ENCODE measurements around the gene IPO9. TPM values are rescaled to one million over a fixed set of nuclear protein-coding genes. Genes with fewer than 3 reads are reported as not detected.

The IPO9 gene
- total RNA-seq, 5 donors from 2014 or later (not counting 1 experiment from before 2014, with no cell fraction given): 28.2 to 39.9 (median 36.9) TPM

DNA sequence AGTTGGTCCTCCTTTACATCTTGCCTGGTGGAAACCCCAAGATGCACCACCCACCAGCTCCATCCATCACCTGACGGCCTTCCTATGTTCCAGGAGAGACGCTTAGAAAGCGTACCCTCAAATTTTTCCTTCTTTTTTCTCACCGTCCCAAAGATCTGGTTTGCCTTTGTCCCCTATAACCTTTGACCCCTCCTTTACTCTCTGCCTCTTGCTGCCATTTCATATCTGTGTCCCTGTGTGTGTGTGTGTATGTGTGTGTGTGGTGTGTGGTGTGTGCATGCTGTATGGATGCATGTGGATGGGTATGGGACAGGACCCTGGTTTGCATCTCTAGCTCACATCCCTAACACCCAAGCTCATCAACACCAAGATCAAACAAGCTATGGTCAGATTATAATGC lies 22.2 kb upstream of the IPO9 start:
- WGBS (ENCODE audit: insufficient coverage): 40% methylated on average over 1 of the region's 4 CpGs
- no peak for DNase-seq
- Mint-ChIP-seq H3K27me3 (no peaks in the 10 kb centered on the region), H3K4me1 (no peaks in the 10 kb centered on the region), H3K27ac (no peak overlapping the region), H3K4me3 (no peak overlapping the region), H3K36me3 (peaks cover 50% of the 10 kb centered on the region), H3K9me3 (no peaks in the 10 kb centered on the region)
- Histone ChIP-seq H3K27me3 (replicated peaks in 1 of 2; ENCODE audit: control insufficient read depth in 2 of 2, extremely low read depth in 1 of 2, insufficient read depth in 2 of 2, low read length in 1 of 2) (no peaks in the 10 kb centered on the region), H3K9me3 (no peaks in the 10 kb centered on the region), H3K36me3 (ENCODE audit: control insufficient read depth in 2 of 2, extremely low read depth in 1 of 2, insufficient read depth in 1 of 2, low read length in 1 of 2) (no peaks in the 10 kb centered on the region), H3K4me1 (ENCODE audit: control insufficient read depth in 1 of 2, extremely low read depth in 1 of 2, insufficient read depth in 2 of 2, low read length in 2 of 2) (no peaks in the 10 kb centered on the region), H3K27ac (ENCODE audit: low read length) (no peak overlapping the region), H3K4me3 (ENCODE audit: control insufficient read depth in 1 of 2, extremely low read depth in 1 of 2, low read length in 1 of 2) (no peak overlapping the region)
- ChIA-PET POLR2A (no interaction called here), CTCF (no interaction called here)
- no peak for ATAC-seq (replicated peaks in 1 of 4)

DNA sequence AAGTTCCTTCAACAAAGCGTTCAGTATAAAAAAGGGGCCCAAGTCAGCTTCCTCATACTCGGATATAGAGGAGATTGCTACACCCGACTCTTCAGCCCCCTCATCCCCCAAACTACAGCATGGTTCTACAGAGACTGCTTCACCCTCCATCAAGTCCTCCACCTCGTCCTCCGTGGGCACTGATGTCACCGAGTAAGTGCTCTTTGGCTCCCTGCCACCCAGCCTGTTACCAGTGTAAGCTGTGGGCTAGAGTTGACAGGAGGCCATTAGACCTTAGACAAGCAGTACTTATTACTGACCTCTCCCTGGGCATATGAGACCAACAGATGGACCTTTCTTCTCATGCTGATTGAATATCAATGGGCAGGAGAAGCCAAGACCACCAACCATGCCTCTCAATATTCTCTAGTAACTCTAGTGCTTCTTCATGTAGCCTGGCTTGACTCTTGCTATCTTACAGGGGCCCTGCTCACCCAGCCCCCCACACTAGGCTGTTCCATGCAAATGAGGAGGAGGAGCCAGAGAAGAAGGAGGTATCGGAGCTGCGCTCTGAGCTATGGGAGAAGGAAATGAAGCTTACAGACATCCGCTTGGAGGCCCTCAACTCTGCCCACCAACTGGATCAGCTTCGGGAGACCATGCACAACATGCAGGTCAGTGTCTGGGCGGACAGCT lies 20.9 kb upstream of the IPO9 start:
- Histone ChIP-seq H3K9me3 (no peaks in the 10 kb centered on the region), H3K4me3 (ENCODE audit: control insufficient read depth in 1 of 2, extremely low read depth in 1 of 2, low read length in 1 of 2) (no peak overlapping the region), H3K4me1 (ENCODE audit: control insufficient read depth in 1 of 2, extremely low read depth in 1 of 2, insufficient read depth in 2 of 2, low read length in 2 of 2) (no peaks in the 10 kb centered on the region), H3K36me3 (ENCODE audit: control insufficient read depth in 2 of 2, extremely low read depth in 1 of 2, insufficient read depth in 1 of 2, low read length in 1 of 2) (no peaks in the 10 kb centered on the region), H3K27ac (ENCODE audit: low read length) (no peak overlapping the region), H3K27me3 (replicated peaks in 1 of 2; ENCODE audit: control insufficient read depth in 2 of 2, extremely low read depth in 1 of 2, insufficient read depth in 2 of 2, low read length in 1 of 2) (no peaks in the 10 kb centered on the region)
- no peaks in the 10 kb centered on the region for H3K9me3 Mint-ChIP-seq
- no peak overlapping the region for H3K27ac Mint-ChIP-seq
- ATAC-seq (replicated peaks in 1 of 4) (no peak), DNase-seq (no peak)
- H3K27me3 Mint-ChIP-seq: no peaks in the 10 kb centered on the region
- no peak overlapping the region for H3K4me3 Mint-ChIP-seq
- ChIA-PET CTCF (no interaction called here), POLR2A (no interaction called here)
- H3K36me3 Mint-ChIP-seq: peaks cover 55% of the 10 kb centered on the region
- no peaks in the 10 kb centered on the region for H3K4me1 Mint-ChIP-seq
- 78% methylated on average over 4 of the region's 11 CpGs for WGBS (ENCODE audit: insufficient coverage)

DNA sequence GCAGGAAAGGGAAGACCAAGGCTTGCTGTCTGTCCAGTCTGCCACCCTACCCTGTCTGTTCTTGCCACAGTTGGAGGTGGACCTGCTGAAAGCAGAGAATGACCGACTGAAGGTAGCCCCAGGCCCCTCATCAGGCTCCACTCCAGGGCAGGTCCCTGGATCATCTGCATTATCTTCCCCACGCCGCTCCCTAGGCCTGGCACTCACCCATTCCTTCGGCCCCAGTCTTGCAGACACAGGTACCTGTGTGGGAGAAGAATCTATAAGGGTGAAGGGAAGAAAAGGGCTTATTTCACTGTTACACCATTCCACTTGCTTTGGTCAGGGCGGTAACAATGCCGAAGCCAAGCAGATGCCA lies 20.3 kb upstream of the IPO9 start:
- ChIA-PET CTCF (no interaction called here), POLR2A (no interaction called here)
- H3K36me3 ChIP-seq (ENCODE audit: control insufficient read depth in 2 of 2, extremely low read depth in 1 of 2, insufficient read depth in 1 of 2, low read length in 1 of 2): no peaks in the 10 kb centered on the region
- ATAC-seq (replicated peaks in 1 of 4): no peak
- no CpG with 5 or more reads among the region's 6 CpGs for WGBS (ENCODE audit: insufficient coverage)
- H3K4me1 ChIP-seq (ENCODE audit: control insufficient read depth in 1 of 2, extremely low read depth in 1 of 2, insufficient read depth in 2 of 2, low read length in 2 of 2): no peaks in the 10 kb centered on the region
- Mint-ChIP-seq H3K4me1 (no peaks in the 10 kb centered on the region), H3K27me3 (no peaks in the 10 kb centered on the region), H3K36me3 (peaks cover 57% of the 10 kb centered on the region), H3K9me3 (no peaks in the 10 kb centered on the region), H3K4me3 (no peak overlapping the region), H3K27ac (no peak overlapping the region)
- DNase-seq: no peak
- H3K27ac ChIP-seq (ENCODE audit: low read length): no peak overlapping the region
- no peaks in the 10 kb centered on the region for H3K9me3 ChIP-seq
- no peaks in the 10 kb centered on the region for H3K27me3 ChIP-seq (replicated peaks in 1 of 2; ENCODE audit: control insufficient read depth in 2 of 2, extremely low read depth in 1 of 2, insufficient read depth in 2 of 2, low read length in 1 of 2)
- H3K4me3 ChIP-seq (ENCODE audit: control insufficient read depth in 1 of 2, extremely low read depth in 1 of 2, low read length in 1 of 2): no peak overlapping the region

DNA sequence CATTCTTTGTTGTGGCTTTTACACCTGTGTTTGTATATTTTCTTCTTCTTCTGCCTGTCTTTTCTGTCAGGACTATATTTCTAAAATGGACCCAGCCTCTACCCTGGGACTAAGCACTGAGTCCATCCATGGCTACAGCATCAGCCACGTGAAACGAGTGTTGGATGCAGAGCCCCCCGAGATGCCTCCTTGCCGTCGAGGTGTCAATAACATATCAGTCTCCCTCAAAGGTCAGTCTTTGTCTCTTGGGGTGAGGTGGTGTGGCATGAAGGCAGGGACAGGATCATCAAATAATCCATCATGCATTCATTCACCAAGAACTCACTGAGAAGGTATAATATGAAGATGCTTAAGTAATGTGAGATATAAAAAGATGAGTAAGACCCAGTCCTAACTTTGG lies 19.1 kb upstream of the IPO9 start:
- Mint-ChIP-seq H3K4me3 (no peak overlapping the region), H3K36me3 (peaks cover 53% of the 10 kb centered on the region), H3K9me3 (no peaks in the 10 kb centered on the region), H3K27ac (no peak overlapping the region), H3K4me1 (no peaks in the 10 kb centered on the region), H3K27me3 (no peaks in the 10 kb centered on the region)
- no peaks in the 10 kb centered on the region for H3K4me1 ChIP-seq (ENCODE audit: control insufficient read depth in 1 of 2, extremely low read depth in 1 of 2, insufficient read depth in 2 of 2, low read length in 2 of 2)
- WGBS (ENCODE audit: insufficient coverage): 100% methylated on average over 3 of the region's 5 CpGs
- no peak overlapping the region for H3K27ac ChIP-seq (ENCODE audit: low read length)
- ChIA-PET CTCF (no interaction called here), POLR2A (no interaction called here)
- H3K9me3 ChIP-seq: no peaks in the 10 kb centered on the region
- no peaks in the 10 kb centered on the region for H3K36me3 ChIP-seq (ENCODE audit: control insufficient read depth in 2 of 2, extremely low read depth in 1 of 2, insufficient read depth in 1 of 2, low read length in 1 of 2)
- DNase-seq (no peak), ATAC-seq (replicated peaks in 1 of 4) (no peak)
- no peaks in the 10 kb centered on the region for H3K27me3 ChIP-seq (replicated peaks in 1 of 2; ENCODE audit: control insufficient read depth in 2 of 2, extremely low read depth in 1 of 2, insufficient read depth in 2 of 2, low read length in 1 of 2)
- no peak overlapping the region for H3K4me3 ChIP-seq (ENCODE audit: control insufficient read depth in 1 of 2, extremely low read depth in 1 of 2, low read length in 1 of 2)

DNA sequence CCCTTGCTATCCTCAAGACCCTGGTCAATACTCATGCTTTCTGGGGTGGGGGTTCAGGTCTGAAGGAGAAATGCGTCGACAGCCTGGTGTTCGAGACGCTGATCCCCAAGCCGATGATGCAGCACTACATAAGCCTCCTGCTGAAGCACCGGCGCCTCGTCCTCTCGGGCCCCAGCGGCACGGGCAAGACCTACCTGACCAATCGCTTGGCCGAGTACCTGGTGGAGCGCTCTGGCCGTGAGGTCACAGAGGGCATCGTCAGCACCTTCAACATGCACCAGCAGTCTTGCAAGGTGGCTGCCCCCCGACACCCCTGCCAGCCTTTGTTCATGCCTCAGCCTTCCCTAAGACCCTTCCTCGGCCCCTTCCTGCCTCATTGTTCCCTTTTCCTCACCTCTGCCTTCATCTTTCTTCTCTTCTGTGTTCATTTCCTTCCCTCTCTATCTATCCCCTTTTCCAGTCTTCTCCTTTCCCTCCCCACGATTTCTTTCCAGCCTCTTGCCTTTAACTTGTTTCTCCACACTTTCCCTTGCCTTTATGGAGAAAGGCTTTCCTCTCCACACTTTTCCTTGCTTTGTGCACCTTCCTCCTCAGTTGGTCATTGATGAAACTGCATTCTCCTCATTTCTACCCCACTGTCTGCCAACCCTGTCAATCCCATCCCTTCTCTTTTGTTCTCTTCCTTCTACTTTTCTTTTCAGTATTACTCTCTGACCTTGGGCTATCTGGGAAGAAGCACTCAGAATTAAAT lies 18.3 kb upstream of the IPO9 start:
- ChIA-PET CTCF (no interaction called here), POLR2A (no interaction called here)
- Histone ChIP-seq H3K9me3 (no peaks in the 10 kb centered on the region), H3K27ac (ENCODE audit: low read length) (no peak overlapping the region), H3K27me3 (replicated peaks in 1 of 2; ENCODE audit: control insufficient read depth in 2 of 2, extremely low read depth in 1 of 2, insufficient read depth in 2 of 2, low read length in 1 of 2) (no peaks in the 10 kb centered on the region), H3K4me3 (ENCODE audit: control insufficient read depth in 1 of 2, extremely low read depth in 1 of 2, low read length in 1 of 2) (no peak overlapping the region), H3K4me1 (ENCODE audit: control insufficient read depth in 1 of 2, extremely low read depth in 1 of 2, insufficient read depth in 2 of 2, low read length in 2 of 2) (no peaks in the 10 kb centered on the region), H3K36me3 (ENCODE audit: control insufficient read depth in 2 of 2, extremely low read depth in 1 of 2, insufficient read depth in 1 of 2, low read length in 1 of 2) (no peaks in the 10 kb centered on the region)
- Mint-ChIP-seq H3K27me3 (no peaks in the 10 kb centered on the region), H3K9me3 (no peaks in the 10 kb centered on the region), H3K4me3 (no peak overlapping the region), H3K36me3 (peaks cover 54% of the 10 kb centered on the region), H3K27ac (no peak overlapping the region), H3K4me1 (no peaks in the 10 kb centered on the region)
- DNase-seq (no peak), ATAC-seq (replicated peaks in 1 of 4) (no peak)
- 90% methylated on average over 19 of the region's 19 CpGs for WGBS (ENCODE audit: insufficient coverage)

DNA sequence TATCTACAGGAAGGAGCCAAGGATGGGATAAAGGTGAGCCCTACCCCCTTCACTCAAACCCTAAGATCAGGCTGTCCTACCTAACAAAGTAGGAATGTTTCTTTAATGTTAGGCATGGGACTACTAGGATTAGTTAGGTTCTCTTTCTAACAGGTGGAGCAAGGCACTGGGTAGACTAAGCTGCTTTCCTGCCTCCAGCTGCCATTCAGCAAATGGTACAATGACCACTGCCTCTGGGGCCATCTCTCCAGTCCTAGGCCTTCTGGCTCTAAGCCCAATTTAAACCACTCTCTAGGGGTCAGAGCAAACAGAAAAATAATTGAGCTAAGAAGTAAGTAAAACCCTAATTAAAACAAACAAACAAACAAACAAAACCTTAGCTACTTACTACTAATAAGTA lies 15.7 kb upstream of the IPO9 start:
- no peaks in the 10 kb centered on the region for H3K27me3 Mint-ChIP-seq
- H3K9me3 ChIP-seq: no peaks in the 10 kb centered on the region
- H3K4me1 Mint-ChIP-seq: no peaks in the 10 kb centered on the region
- no peaks in the 10 kb centered on the region for H3K27me3 ChIP-seq (replicated peaks in 1 of 2; ENCODE audit: control insufficient read depth in 2 of 2, extremely low read depth in 1 of 2, insufficient read depth in 2 of 2, low read length in 1 of 2)
- ChIA-PET POLR2A (no interaction called here), CTCF (interaction anchor here in 1 of 2 donors (0.7 kb wide), 1 partner anchor 200 kb away, joined by 3 read pairs; no protein-coding TSS in a partner anchor)
- no peak overlapping the region for H3K27ac Mint-ChIP-seq
- H3K4me3 Mint-ChIP-seq: no peak overlapping the region
- no peaks in the 10 kb centered on the region for H3K36me3 ChIP-seq (ENCODE audit: control insufficient read depth in 2 of 2, extremely low read depth in 1 of 2, insufficient read depth in 1 of 2, low read length in 1 of 2)
- H3K4me3 ChIP-seq (ENCODE audit: control insufficient read depth in 1 of 2, extremely low read depth in 1 of 2, low read length in 1 of 2): no peak overlapping the region
- H3K9me3 Mint-ChIP-seq: no peaks in the 10 kb centered on the region
- H3K27ac ChIP-seq (ENCODE audit: low read length): no peak overlapping the region
- peaks cover 43% of the 10 kb centered on the region for H3K36me3 Mint-ChIP-seq
- DNase-seq: no peak
- ATAC-seq (replicated peaks in 1 of 4): no peak
- H3K4me1 ChIP-seq (ENCODE audit: control insufficient read depth in 1 of 2, extremely low read depth in 1 of 2, insufficient read depth in 2 of 2, low read length in 2 of 2): no peaks in the 10 kb centered on the region
